HG03439 (cell line): ENCODE data around the gene DHX9.

Source experiments
- ATAC-seq: cut with Tn5 transposase; IDR thresholded peaks from one replicate; pipeline ENCODE4 v1.9.1; 2021; ENCODE audit warnings: mild to moderate bottlenecking, moderate library complexity; ENCODE audit not compliant: unreplicated experiment

The DHX9 gene

DNA sequence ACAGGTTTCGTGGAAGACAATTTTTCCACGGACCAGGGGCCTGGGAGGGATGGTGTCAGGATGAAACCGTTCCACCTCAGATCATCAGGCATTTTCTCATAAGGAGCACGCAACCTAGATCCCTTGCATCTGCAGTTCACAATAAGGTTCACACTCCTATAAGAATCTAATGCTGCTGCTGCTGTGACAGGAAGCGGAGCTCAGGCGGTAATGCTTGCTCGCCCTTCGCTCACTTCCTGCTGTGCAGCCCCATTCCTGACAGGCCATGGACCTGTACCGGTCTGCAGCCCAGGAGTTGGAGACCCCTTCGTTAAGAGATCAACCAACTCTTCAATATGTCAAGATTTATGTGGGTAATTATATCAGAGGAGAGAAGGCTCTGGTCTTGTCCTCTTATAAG lies 3.3 kb upstream of the DHX9 start:
- no peak for ATAC-seq

DNA sequence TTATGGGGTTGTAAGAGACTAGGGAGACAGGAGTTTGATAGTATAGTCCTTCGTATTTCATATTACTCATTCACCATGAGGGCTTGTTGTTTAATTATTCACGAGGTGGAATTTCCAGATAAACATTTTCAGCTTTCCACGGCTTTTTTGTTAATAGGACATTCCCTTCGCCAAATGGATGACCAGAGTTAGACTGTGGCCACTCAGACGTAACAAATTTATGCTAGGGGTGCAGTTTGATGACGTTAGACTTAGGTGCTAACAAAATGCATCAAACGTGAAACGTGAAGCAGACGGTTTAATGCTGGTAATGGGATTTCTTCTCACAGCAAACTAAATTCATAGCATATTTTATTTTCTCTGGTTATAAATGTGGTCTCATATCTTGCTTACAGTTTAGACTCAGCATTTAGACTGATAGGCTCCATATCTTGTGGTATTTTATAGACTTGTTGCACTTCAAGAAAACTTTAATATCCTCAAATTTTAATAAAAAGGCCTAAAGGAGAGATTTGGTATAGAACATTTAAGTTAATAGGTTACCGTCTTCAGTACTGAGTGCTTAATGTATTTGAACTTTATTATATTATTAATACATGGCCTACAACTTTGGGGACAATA lies 2.3 kb downstream of the DHX9 start:
- no peak for ATAC-seq

DNA sequence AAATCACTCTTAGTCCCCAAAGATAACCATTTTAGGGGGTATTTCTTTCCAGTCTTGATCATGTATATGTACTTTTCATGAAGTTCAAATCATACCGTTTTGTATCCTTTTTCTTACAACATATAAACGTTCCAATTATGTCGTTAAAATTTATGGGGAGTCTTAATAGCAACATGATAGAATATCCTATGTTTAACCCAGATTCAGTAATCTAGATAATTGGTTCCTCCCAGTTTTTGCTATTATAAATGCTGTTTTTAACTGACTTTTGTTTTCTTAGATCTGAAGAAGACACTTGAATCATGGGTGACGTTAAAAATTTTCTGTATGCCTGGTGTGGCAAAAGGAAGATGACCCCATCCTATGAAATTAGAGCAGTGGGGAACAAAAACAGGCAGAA lies 3.1 kb downstream of the DHX9 start:
- ATAC-seq: no peak

DNA sequence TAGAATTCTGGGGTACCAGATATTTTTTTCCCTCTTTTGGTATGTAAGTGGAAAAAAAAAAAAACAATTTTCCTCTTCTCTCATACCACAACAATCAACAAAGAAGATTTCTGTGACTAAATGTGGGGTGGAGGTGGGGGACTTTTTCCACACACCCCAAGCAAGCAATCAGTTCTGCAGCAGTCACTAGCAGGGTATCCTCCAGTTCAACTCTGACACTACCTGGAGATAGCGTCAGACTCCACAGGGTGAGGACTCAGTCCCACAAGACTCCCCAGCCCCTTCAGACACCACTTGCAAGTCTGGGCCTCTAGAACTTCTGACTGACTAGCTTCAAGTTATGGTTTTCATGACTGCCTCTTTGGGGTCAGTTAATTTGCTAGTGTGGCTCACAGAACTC lies 6.2 kb downstream of the DHX9 start:
- ATAC-seq: no peak

DNA sequence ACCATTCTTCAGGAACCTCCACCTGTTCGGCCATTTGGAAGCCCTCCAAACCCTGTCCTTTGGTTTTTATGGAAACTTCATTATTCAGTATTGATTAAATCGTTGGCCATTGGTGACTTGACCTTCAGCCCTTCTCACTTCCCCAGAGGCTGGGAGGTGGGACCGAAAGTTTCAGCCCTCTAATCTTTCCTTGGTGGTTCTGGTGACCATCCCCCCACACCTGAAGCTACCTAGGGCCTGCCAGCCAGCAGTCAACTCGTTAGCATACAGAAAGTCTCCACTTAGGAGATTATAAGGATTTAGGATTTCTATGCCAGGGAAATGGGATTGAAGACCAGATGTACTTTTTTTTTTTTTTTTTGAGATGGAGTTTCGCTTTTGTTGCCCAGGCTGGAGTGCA lies 6.7 kb downstream of the DHX9 start:
- no peak for ATAC-seq

DNA sequence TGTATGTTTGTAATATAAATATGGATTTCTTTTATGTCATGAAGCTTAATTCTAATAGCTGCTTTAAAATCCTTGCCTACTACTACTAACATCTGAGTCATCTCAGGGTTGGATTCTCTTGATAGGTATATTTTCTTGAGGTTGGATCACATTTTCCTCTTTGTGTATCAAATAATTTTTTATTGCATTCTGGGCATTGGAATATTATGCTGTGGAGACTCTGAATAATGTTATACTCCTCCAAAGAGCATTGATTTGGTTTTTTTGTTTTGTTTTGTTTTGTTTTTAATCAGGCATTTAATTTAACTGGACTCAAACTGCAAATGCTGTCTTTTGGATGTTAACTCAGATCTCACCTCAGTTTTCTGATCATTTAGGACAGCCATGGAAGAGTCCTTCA lies 8.0 kb downstream of the DHX9 start:
- ATAC-seq: no peak

DNA sequence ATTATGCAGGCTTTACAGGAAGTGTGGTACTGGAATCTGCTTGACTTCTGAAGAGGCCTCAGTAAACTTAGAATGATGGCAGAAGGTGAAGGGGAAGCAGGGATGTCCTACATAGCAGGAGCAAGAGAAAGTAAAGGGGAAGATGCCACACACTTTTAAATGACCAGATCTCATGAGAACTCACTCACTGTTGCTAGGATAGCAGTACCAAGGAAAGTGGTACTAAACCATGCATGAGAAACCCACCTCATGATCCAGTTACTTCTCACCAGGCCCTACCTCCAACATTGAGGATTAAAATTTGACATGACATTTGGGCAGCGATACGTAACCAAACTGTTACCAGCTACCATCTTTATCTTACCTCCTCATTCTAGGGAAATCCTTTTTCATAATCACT lies 9.6 kb downstream of the DHX9 start:
- ATAC-seq: no peak

- no peak for ATAC-seq
These were observed 11.2 kb downstream of the DHX9 start for GRCh38 chr1:182850319-182850718.

DNA sequence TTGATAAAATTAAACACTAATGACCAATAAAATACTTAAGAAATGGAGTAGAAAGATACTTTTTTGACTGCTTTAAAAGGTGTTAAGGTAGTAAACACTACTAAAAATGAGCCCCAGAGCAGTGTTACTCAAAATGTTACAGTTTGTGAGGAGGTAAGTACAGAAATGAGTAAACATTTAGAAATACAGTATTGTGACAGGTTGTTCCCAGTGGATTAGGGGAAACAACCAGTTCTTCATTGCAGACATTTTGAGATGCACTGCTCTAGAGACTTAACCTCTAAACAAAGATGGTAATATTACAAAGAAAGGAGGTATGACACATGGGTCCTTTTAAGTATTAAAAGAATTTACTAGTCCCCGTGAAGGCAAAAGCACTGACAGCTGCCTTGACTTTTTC lies 12.7 kb downstream of the DHX9 start:
- ATAC-seq: no peak

- no peak for ATAC-seq
These were observed 16.8 kb downstream of the DHX9 start for GRCh38 chr1:182855911-182856310.

DNA sequence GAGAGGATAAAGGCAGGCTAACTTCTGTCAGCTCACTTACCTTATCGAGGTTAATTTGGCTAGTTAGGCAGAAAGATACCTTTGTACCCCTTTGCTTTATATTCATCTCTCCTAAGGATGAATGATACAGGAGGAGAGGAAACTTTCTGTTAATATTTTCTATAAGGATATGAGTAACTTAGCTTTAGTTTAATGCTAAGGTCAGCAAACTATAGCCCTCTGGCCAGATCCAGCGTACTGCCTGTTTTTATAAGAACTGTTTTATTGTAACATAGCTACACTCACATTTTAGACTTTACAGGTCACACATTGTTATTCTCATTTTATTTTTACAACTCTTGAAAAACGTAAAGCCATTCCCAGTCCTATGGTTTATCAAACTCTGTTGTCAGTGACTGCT lies 18.1 kb downstream of the DHX9 start:
- ATAC-seq: no peak

DNA sequence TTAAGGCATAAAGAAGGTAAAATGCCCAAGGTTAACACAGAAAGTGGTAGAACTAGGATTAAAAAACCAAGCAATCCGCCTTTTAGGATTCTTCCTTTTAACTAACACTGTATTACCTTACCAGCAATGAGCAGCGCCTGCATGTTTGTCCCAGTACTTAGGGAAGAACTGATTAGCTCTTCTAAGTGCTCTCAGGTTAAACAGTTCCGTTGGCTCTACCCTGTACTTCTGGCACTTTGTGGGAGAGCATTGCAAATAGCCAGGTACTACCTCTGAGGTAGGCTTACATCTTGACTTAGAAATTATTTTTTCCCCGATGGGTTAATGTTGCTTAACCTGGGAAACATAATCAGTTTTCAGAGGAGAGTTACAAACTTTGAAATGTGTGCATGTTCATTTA lies 21.5 kb downstream of the DHX9 start:
- ATAC-seq: no peak

GRCh38 chr1:182861994-182862393 lies 22.8 kb downstream of the DHX9 start:
- ATAC-seq: no peak

GRCh38 chr1:182862827-182863226 lies 23.7 kb downstream of the DHX9 start:
- no peak for ATAC-seq

GRCh38 chr1:182863940-182864339 lies 24.8 kb downstream of the DHX9 start:
- no peak for ATAC-seq

- no peak for ATAC-seq
These were observed 28.7 kb downstream of the DHX9 start for GRCh38 chr1:182867861-182868260.

DNA sequence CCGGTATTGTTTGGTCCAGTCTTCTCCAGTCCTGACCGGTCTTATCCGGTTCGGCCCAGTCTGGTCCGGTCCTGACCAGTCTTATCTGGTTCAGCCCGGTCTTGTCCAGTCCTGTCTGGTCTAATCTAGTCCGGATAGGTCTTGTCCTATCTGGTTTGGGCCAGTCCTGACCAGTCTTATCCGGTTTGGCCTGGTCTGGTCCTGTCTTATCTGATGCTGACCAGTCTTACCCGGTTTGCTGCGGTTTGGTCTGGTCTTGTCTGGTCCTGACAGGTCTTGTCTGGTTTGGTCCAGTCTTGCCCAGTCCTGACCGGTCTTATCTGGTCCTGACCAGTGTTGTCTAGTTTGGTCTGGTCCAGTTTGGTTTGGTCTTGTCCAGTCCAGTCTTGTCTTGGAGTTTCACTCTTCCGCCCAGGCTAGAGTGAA lies 30.1 kb downstream of the DHX9 start:
- ATAC-seq: no peak

GRCh38 chr1:182872881-182873280 lies 33.7 kb downstream of the DHX9 start:
- no peak for ATAC-seq

GRCh38 chr1:182875889-182876288 lies 36.7 kb downstream of the DHX9 start:
- ATAC-seq: no peak

- ATAC-seq: no peak
These were observed 38.2 kb downstream of the DHX9 start for GRCh38 chr1:182877331-182877730.

- no peak for ATAC-seq
These were observed 38.7 kb downstream of the DHX9 start for GRCh38 chr1:182877842-182878241.

DNA sequence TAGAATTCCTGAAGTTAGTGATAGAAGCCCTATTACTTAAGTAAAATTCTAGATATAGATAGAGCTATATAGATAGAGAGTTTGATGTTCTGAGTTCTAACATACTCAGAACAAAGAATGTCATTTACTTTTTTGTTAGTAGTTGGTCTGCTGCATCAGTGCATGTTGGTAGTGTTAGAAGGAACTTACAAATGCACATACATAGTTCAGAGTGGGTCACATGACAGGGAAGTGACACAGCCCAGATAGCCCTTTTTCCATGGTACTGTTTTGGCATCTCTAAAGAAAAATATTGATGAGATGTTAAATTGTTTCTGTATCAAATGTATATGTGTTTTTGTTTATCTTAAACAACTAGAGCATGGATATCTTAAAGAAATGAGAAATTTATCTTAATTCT lies 45.7 kb downstream of the DHX9 start:
- ATAC-seq: no peak

GRCh38 chr1:182885591-182885990 lies 46.4 kb downstream of the DHX9 start:
- no peak for ATAC-seq

GRCh38 chr1:182886985-182887384 lies 47.8 kb downstream of the DHX9 start:
- no peak for ATAC-seq
